ENCODE measurements around the gene SH3TC2. TPM values are rescaled to one million over a fixed set of nuclear protein-coding genes. Genes with fewer than 3 reads are reported as not detected.
A peak's percentile ranks its signal among the peaks of the same experiment; 100 is the strongest.

The SH3TC2 gene
- total and polyA plus RNA-seq, 4 donors, result 0.28 to 3.3 (median 0.64) TPM

- WGBS, 2 donors, result 90 to 92% methylated on average over 2 of the region's 2 CpGs
- DNase-seq, result no peak
- no peak overlapping the region for H3K9ac ChIP-seq (ENCODE audit: insufficient read depth in 1 of 2, low read length in 2 of 2)
- H3K27ac ChIP-seq (ENCODE audit: low read depth in 1 of 2, low read length in 1 of 2), result no peak overlapping the region
- no peak for ATAC-seq (ENCODE audit: insufficient read depth, low FRiP score)
- H3K4me3 ChIP-seq, result no peak overlapping the region
- H3K4me1 ChIP-seq (ENCODE audit: control insufficient read depth in 5 of 5, insufficient read depth in 5 of 5, low read length in 5 of 5), result peaks cover 0 to 5% (median 0%) of the 10 kb centered on the region in 5 donors
- no peaks in the 10 kb centered on the region for H3K27me3 ChIP-seq (ENCODE audit: control insufficient read depth in 3 of 3, insufficient read depth in 3 of 3, low read length in 2 of 3)
- TF ChIP-seq CTCF (IDR thresholded peaks at IDR 0.05; ENCODE audit: control extremely low read depth, extremely low read depth), result no peak
- H3K9me3 ChIP-seq (ENCODE audit: control insufficient read depth in 4 of 4, insufficient read depth in 3 of 4, low read length in 3 of 4), result no peaks in the 10 kb centered on the region
- no peaks in the 10 kb centered on the region for H3K36me3 ChIP-seq (ENCODE audit: control insufficient read depth in 4 of 4, insufficient read depth in 4 of 4, low read length in 4 of 4)
Measured at GRCh38 chr5:149072791-149073190, 9.9 kb upstream of the SH3TC2 start.

GRCh38 chr5:149072376-149072775, 9.5 kb upstream of the SH3TC2 start:
- H3K9me3 ChIP-seq (ENCODE audit: control insufficient read depth in 4 of 4, insufficient read depth in 3 of 4, low read length in 3 of 4), result no peaks in the 10 kb centered on the region
- no peak overlapping the region for H3K27ac ChIP-seq (ENCODE audit: low read depth in 1 of 2, low read length in 1 of 2)
- no peak for ATAC-seq (ENCODE audit: insufficient read depth, low FRiP score)
- 94% methylated on average over 1 of the region's 1 CpG for WGBS, 2 donors
- no peak overlapping the region for H3K9ac ChIP-seq (ENCODE audit: insufficient read depth in 1 of 2, low read length in 2 of 2)
- H3K4me3 ChIP-seq, result no peak overlapping the region
- H3K36me3 ChIP-seq (ENCODE audit: control insufficient read depth in 4 of 4, insufficient read depth in 4 of 4, low read length in 4 of 4), result no peaks in the 10 kb centered on the region
- no peaks in the 10 kb centered on the region for H3K27me3 ChIP-seq (ENCODE audit: control insufficient read depth in 3 of 3, insufficient read depth in 3 of 3, low read length in 2 of 3)
- DNase-seq, result peak in 1 of 3 donors; percentile 7
- no peak for TF ChIP-seq CTCF (IDR thresholded peaks at IDR 0.05; ENCODE audit: control extremely low read depth, extremely low read depth)
- peaks cover 0 to 5% (median 0%) of the 10 kb centered on the region in 5 donors for H3K4me1 ChIP-seq (ENCODE audit: control insufficient read depth in 5 of 5, insufficient read depth in 5 of 5, low read length in 5 of 5)

- 81 to 82% methylated on average over 2 of the region's 2 CpGs for WGBS, 2 donors
Measured at GRCh38 chr5:149071756-149072155, 8.9 kb upstream of the SH3TC2 start.

More at GRCh38 chr5:149071756-149072155, 8.9 kb upstream of the SH3TC2 start:
- no peak for DNase-seq
- Histone ChIP-seq H3K9me3 (ENCODE audit: control insufficient read depth in 4 of 4, insufficient read depth in 3 of 4, low read length in 3 of 4) (no peaks in the 10 kb centered on the region), H3K4me3 (no peak overlapping the region), H3K27ac (ENCODE audit: low read depth in 1 of 2, low read length in 1 of 2) (no peak overlapping the region), H3K9ac (ENCODE audit: insufficient read depth in 1 of 2, low read length in 2 of 2) (no peak overlapping the region), H3K36me3 (ENCODE audit: control insufficient read depth in 4 of 4, insufficient read depth in 4 of 4, low read length in 4 of 4) (no peaks in the 10 kb centered on the region), H3K4me1 (ENCODE audit: control insufficient read depth in 5 of 5, insufficient read depth in 5 of 5, low read length in 5 of 5) (peaks cover 0 to 5% (median 0%) of the 10 kb centered on the region in 5 donors), H3K27me3 (ENCODE audit: control insufficient read depth in 3 of 3, insufficient read depth in 3 of 3, low read length in 2 of 3) (no peaks in the 10 kb centered on the region)
- TF ChIP-seq CTCF (IDR thresholded peaks at IDR 0.05; ENCODE audit: control extremely low read depth, extremely low read depth), result no peak
- ATAC-seq (ENCODE audit: insufficient read depth, low FRiP score), result no peak

Data from lung (tissue), 12 donors.